GM23338 (cell line): ENCODE data around the gene GRIK2. TPM values are rescaled to one million over a fixed set of nuclear protein-coding genes. Genes with fewer than 3 reads are reported as not detected.
A peak's percentile ranks its signal among the peaks of the same experiment; 100 is the strongest.

Experiments used
- ATAC-seq: fragments of 200-7000 bp; cut with Tn5 transposase; 3 replicates; pipeline ENCODE4 v1.9.1; 2020
- DNase-seq: peaks from one replicate; pipeline ENCODE4 v3.0.0-alpha.2; 2015; ENCODE audit warnings: low spot score
- H2AFZ ChIP-seq: fragments of 200-600 bp; sonication (generic); 2 replicates; pipeline ENCODE4 v1.8.0; 2016; ENCODE audit warnings: antibody characterized with exemption, mild to moderate bottlenecking, moderate library complexity
- H3F3A ChIP-seq: fragments of 200-600 bp; sonication (generic); replicated peaks from 2 replicates; pipeline ENCODE4 v1.8.0; 2017; ENCODE audit warnings: antibody characterized with exemption, mixed run types, low read depth
- H3K27ac ChIP-seq: fragments of 200-600 bp; sonication (generic); 2 replicates; pipeline ENCODE4 v1.6.1; 2016; ENCODE audit warnings: low read depth
- H3K27me3 ChIP-seq: fragments of 200-600 bp; sonication (generic); 2 replicates; pipeline ENCODE4 v1.8.0; 2016; ENCODE audit warnings: mild to moderate bottlenecking, mixed run types, moderate library complexity; ENCODE audit not compliant: insufficient read depth
- H3K36me3 ChIP-seq: fragments of 200-600 bp; sonication (generic); 2 replicates; pipeline ENCODE4 v1.8.0; 2016; ENCODE audit warnings: mild to moderate bottlenecking; ENCODE audit not compliant: insufficient read depth
- H3K4me1 ChIP-seq: fragments of 200-600 bp; sonication (generic); 2 replicates; pipeline ENCODE4 v1.8.0; 2016; ENCODE audit warnings: mild to moderate bottlenecking, moderate library complexity; ENCODE audit not compliant: insufficient read depth
- H3K4me2 ChIP-seq: fragments of 200-600 bp; sonication (generic); 2 replicates; pipeline ENCODE4 v1.7.1; 2017; ENCODE audit warnings: mixed run types
- H3K4me3 ChIP-seq: fragments of 200-600 bp; sonication (generic); 2 replicates; pipeline ENCODE4 v1.6.1; 2016; ENCODE audit warnings: mixed run types
- H3K79me2 ChIP-seq: fragments of 200-600 bp; sonication (generic); replicated peaks from 2 replicates; pipeline ENCODE4 v1.8.0; 2017; ENCODE audit warnings: mild to moderate bottlenecking; ENCODE audit not compliant: insufficient read depth
- H3K9me2 ChIP-seq: fragments of 200-600 bp; sonication (generic); 2 replicates; pipeline ENCODE4 v1.8.0; 2017; ENCODE audit not compliant: insufficient read depth
- H4K20me1 ChIP-seq: fragments of 200-600 bp; sonication (generic); replicated peaks from 2 replicates; pipeline ENCODE4 v1.8.0; 2017; ENCODE audit warnings: mild to moderate bottlenecking; ENCODE audit not compliant: insufficient read depth
- H3K27ac Mint-ChIP-seq: 2 replicates; pipeline ENCODE4 v1.8.0; 2020; ENCODE audit warnings: inconsistent platforms, mild to moderate bottlenecking, moderate library complexity, mixed read lengths
- H3K27me3 Mint-ChIP-seq: 3 replicates; pipeline ENCODE4 v1.8.0; 2022; ENCODE audit warnings: low read depth, mild to moderate bottlenecking, moderate library complexity, mixed read lengths, inconsistent platforms; ENCODE audit not compliant: insufficient read depth, poor library complexity
- H3K36me3 Mint-ChIP-seq: 3 replicates; pipeline ENCODE4 v1.8.0; 2021; ENCODE audit warnings: low read depth, mild to moderate bottlenecking, inconsistent platforms, moderate library complexity, mixed read lengths
- H3K4me1 Mint-ChIP-seq: 3 replicates; pipeline ENCODE4 v1.8.0; 2020; ENCODE audit warnings: mild to moderate bottlenecking, inconsistent platforms, mixed read lengths
- H3K4me3 Mint-ChIP-seq: 3 replicates; pipeline ENCODE4 v1.8.0; 2021; ENCODE audit warnings: moderate library complexity, mild to moderate bottlenecking, inconsistent platforms, mixed read lengths
- H3K9me3 Mint-ChIP-seq: 3 replicates; pipeline ENCODE4 v1.8.0; 2020; ENCODE audit warnings: moderate library complexity, mild to moderate bottlenecking, inconsistent platforms, mixed read lengths
- CREB1 ChIP-seq: fragments of 250-450 bp; sonication (Bioruptor Pico); IDR thresholded peaks from 2 replicates; pipeline ENCODE4 v1.5.0; 2020; ENCODE audit warnings: low read depth, mild to moderate bottlenecking, moderate library complexity
- EZH2 ChIP-seq: fragments of 200-600 bp; sonication (generic); IDR thresholded peaks from one replicate; pipeline ENCODE4 v1.8.0; 2017; ENCODE audit warnings: antibody characterized with exemption, mild to moderate bottlenecking, low read depth; ENCODE audit not compliant: unreplicated experiment
- EZH2phosphoT487 ChIP-seq: fragments of 200-600 bp; sonication (generic); IDR thresholded peaks from one replicate; pipeline ENCODE4 v1.8.1; 2018; ENCODE audit warnings: antibody characterized with exemption; ENCODE audit not compliant: unreplicated experiment
- JUNB ChIP-seq: IDR thresholded peaks from one replicate; pipeline ENCODE4 v1.6.1; 2016; ENCODE audit warnings: antibody characterized with exemption; ENCODE audit not compliant: unreplicated experiment
- NANOG ChIP-seq: IDR thresholded peaks from 2 replicates; pipeline ENCODE4 v1.6.1; 2016; ENCODE audit warnings: antibody characterized with exemption, borderline replicate concordance
- POLR2AphosphoS5 ChIP-seq: IDR thresholded peaks from 2 replicates; pipeline ENCODE4 v1.6.1; 2016; ENCODE audit warnings: antibody characterized with exemption, low read depth
- STAT1 ChIP-seq: IDR thresholded peaks from one replicate; pipeline ENCODE4 v1.6.1; 2016; ENCODE audit warnings: antibody characterized with exemption; ENCODE audit not compliant: unreplicated experiment
- ZNF114 ChIP-seq: fragments of 250-450 bp; sonication (Bioruptor Pico); IDR thresholded peaks from 2 replicates; pipeline ENCODE4 v1.5.0; 2020; ENCODE audit warnings: mild to moderate bottlenecking, moderate library complexity
- ZNF331 ChIP-seq: fragments of 250-450 bp; sonication (Bioruptor Pico); IDR thresholded peaks from 2 replicates; pipeline ENCODE4 v1.5.0; 2020; ENCODE audit warnings: low read depth, mild to moderate bottlenecking, moderate library complexity
- polyA plus RNA-seq: library from polyadenylated mRNA; unstranded; fragments of >200 nt; fragmentation: Nextera tagmentation; extraction: Ambion mirVana; gene quantifications from 2 replicates; pipeline ENCODE4 v1.2.1, GENCODE V29; 2016
- total RNA-seq: library from RNA; depleted of rRNA; stranded (reverse); fragments of >200 nt; shearing (Covaris generic); gene quantifications from 2 replicates; pipeline ENCODE4 v1.2.3, GENCODE V29; 2014
- TF ChIP-seq, protein P1 (sequence below): fragments of 250-450 bp; sonication (Bioruptor Pico); IDR thresholded peaks from 2 replicates; pipeline ENCODE4 v1.5.0; 2020; ENCODE audit warnings: mild to moderate bottlenecking, moderate library complexity
- TF ChIP-seq, protein P2 (sequence below): IDR thresholded peaks from one replicate; pipeline ENCODE4 v1.6.1; 2018; ENCODE audit warnings: antibody characterized with exemption; ENCODE audit not compliant: unreplicated experiment
- TF ChIP-seq, protein P3 (sequence below), 2 experiments: fragments of 200-600 bp in 1 of 2; sonication (generic) in 1 of 2; conservative IDR thresholded peaks; 2 replicates each; pipeline versions ENCODE4 v1.5.1 to v1.6.1; 2016 to 2017; ENCODE audit warnings: antibody characterized with exemption in 2 of 2, low read depth in 2 of 2, mild to moderate bottlenecking in 2 of 2, moderate library complexity in 1 of 2
- TF ChIP-seq, protein P4 (sequence below): IDR thresholded peaks from 2 replicates; pipeline ENCODE4 v1.6.1; 2016; ENCODE audit warnings: antibody characterized with exemption

The GRIK2 gene
- total and polyA plus RNA-seq, 2 experiments from 2014 or later = 0.73 to 3.0 TPM

DNA sequence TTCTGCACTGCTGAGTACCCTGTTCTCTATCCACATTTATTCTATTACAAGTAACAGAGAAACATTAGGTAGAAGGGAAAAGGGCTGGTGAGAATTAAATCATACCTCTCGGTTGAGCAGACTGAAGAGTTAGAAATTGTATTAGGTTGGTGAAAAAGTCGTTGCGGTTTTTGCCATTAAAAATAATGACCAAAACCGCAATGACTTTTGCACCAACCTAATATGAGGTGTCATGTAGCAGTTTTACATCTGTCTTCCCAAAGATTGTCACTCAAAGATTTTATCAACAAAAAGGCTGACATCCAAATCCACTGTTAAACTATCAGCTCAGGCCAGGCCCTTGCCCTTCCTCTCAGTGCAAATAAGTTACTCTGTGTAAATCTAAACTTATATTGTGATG is 28.3 kb upstream of the GRIK2 start:
- H3F3A ChIP-seq = no peaks in the 10 kb centered on the region
- no peak overlapping the region for H3K4me3 Mint-ChIP-seq
- H3K27me3 Mint-ChIP-seq = no peaks in the 10 kb centered on the region
- H3K9me3 Mint-ChIP-seq = no peaks in the 10 kb centered on the region
- H3K79me2 ChIP-seq = no peaks in the 10 kb centered on the region
- no peaks in the 10 kb centered on the region for H4K20me1 ChIP-seq
- no peak overlapping the region for H3K4me3 ChIP-seq
- no peaks in the 10 kb centered on the region for H3K36me3 ChIP-seq
- no peaks in the 10 kb centered on the region for H3K27me3 ChIP-seq
- no peak for ATAC-seq
- TF ChIP-seq ZNF114 (CRISPR knock-in tag) = no peak
- TF ChIP-seq, protein P1, sequence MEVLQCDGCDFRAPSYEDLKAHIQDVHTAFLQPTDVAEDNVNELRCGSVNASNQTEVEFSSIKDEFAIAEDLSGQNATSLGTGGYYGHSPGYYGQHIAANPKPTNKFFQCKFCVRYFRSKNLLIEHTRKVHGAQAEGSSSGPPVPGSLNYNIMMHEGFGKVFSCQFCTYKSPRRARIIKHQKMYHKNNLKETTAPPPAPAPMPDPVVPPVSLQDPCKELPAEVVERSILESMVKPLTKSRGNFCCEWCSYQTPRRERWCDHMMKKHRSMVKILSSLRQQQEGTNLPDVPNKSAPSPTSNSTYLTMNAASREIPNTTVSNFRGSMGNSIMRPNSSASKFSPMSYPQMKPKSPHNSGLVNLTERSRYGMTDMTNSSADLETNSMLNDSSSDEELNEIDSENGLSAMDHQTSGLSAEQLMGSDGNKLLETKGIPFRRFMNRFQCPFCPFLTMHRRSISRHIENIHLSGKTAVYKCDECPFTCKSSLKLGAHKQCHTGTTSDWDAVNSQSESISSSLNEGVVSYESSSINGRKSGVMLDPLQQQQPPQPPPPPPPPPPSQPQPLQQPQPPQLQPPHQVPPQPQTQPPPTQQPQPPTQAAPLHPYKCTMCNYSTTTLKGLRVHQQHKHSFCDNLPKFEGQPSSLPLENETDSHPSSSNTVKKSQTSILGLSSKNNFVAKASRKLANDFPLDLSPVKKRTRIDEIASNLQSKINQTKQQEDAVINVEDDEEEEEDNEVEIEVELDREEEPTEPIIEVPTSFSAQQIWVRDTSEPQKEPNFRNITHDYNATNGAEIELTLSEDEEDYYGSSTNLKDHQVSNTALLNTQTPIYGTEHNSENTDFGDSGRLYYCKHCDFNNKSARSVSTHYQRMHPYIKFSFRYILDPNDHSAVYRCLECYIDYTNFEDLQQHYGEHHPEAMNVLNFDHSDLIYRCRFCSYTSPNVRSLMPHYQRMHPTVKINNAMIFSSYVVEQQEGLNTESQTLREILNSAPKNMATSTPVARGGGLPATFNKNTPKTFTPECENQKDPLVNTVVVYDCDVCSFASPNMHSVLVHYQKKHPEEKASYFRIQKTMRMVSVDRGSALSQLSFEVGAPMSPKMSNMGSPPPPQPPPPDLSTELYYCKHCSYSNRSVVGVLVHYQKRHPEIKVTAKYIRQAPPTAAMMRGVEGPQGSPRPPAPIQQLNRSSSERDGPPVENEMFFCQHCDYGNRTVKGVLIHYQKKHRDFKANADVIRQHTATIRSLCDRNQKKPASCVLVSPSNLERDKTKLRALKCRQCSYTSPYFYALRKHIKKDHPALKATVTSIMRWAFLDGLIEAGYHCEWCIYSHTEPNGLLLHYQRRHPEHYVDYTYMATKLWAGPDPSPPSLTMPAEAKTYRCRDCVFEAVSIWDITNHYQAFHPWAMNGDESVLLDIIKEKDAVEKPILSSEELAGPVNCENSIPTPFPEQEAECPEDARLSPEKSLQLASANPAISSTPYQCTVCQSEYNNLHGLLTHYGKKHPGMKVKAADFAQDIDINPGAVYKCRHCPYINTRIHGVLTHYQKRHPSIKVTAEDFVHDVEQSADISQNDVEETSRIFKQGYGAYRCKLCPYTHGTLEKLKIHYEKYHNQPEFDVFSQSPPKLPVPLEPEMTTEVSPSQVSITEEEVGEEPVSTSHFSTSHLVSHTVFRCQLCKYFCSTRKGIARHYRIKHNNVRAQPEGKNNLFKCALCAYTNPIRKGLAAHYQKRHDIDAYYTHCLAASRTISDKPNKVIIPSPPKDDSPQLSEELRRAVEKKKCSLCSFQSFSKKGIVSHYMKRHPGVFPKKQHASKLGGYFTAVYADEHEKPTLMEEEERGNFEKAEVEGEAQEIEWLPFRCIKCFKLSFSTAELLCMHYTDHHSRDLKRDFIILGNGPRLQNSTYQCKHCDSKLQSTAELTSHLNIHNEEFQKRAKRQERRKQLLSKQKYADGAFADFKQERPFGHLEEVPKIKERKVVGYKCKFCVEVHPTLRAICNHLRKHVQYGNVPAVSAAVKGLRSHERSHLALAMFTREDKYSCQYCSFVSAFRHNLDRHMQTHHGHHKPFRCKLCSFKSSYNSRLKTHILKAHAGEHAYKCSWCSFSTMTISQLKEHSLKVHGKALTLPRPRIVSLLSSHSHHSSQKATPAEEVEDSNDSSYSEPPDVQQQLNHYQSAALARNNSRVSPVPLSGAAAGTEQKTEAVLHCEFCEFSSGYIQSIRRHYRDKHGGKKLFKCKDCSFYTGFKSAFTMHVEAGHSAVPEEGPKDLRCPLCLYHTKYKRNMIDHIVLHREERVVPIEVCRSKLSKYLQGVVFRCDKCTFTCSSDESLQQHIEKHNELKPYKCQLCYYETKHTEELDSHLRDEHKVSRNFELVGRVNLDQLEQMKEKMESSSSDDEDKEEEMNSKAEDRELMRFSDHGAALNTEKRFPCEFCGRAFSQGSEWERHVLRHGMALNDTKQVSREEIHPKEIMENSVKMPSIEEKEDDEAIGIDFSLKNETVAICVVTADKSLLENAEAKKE (CRISPR knock-in tag) = no peak
- no peak for TF ChIP-seq EZH2phosphoT487
- no peak for TF ChIP-seq POLR2AphosphoS5
- TF ChIP-seq JUNB = no peak
- TF ChIP-seq ZNF331 (CRISPR knock-in tag) = no peak
- TF ChIP-seq, protein P2, sequence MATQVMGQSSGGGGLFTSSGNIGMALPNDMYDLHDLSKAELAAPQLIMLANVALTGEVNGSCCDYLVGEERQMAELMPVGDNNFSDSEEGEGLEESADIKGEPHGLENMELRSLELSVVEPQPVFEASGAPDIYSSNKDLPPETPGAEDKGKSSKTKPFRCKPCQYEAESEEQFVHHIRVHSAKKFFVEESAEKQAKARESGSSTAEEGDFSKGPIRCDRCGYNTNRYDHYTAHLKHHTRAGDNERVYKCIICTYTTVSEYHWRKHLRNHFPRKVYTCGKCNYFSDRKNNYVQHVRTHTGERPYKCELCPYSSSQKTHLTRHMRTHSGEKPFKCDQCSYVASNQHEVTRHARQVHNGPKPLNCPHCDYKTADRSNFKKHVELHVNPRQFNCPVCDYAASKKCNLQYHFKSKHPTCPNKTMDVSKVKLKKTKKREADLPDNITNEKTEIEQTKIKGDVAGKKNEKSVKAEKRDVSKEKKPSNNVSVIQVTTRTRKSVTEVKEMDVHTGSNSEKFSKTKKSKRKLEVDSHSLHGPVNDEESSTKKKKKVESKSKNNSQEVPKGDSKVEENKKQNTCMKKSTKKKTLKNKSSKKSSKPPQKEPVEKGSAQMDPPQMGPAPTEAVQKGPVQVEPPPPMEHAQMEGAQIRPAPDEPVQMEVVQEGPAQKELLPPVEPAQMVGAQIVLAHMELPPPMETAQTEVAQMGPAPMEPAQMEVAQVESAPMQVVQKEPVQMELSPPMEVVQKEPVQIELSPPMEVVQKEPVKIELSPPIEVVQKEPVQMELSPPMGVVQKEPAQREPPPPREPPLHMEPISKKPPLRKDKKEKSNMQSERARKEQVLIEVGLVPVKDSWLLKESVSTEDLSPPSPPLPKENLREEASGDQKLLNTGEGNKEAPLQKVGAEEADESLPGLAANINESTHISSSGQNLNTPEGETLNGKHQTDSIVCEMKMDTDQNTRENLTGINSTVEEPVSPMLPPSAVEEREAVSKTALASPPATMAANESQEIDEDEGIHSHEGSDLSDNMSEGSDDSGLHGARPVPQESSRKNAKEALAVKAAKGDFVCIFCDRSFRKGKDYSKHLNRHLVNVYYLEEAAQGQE = no peak
- TF ChIP-seq NANOG = no peak
- TF ChIP-seq, protein P3, sequence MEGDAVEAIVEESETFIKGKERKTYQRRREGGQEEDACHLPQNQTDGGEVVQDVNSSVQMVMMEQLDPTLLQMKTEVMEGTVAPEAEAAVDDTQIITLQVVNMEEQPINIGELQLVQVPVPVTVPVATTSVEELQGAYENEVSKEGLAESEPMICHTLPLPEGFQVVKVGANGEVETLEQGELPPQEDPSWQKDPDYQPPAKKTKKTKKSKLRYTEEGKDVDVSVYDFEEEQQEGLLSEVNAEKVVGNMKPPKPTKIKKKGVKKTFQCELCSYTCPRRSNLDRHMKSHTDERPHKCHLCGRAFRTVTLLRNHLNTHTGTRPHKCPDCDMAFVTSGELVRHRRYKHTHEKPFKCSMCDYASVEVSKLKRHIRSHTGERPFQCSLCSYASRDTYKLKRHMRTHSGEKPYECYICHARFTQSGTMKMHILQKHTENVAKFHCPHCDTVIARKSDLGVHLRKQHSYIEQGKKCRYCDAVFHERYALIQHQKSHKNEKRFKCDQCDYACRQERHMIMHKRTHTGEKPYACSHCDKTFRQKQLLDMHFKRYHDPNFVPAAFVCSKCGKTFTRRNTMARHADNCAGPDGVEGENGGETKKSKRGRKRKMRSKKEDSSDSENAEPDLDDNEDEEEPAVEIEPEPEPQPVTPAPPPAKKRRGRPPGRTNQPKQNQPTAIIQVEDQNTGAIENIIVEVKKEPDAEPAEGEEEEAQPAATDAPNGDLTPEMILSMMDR (conservative IDR thresholded peaks at IDR 0.05; ENCODE audit: low read depth in 2 of 2) = no peak
- TF ChIP-seq, protein P4, sequence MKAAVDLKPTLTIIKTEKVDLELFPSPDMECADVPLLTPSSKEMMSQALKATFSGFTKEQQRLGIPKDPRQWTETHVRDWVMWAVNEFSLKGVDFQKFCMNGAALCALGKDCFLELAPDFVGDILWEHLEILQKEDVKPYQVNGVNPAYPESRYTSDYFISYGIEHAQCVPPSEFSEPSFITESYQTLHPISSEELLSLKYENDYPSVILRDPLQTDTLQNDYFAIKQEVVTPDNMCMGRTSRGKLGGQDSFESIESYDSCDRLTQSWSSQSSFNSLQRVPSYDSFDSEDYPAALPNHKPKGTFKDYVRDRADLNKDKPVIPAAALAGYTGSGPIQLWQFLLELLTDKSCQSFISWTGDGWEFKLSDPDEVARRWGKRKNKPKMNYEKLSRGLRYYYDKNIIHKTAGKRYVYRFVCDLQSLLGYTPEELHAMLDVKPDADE = no peak
- no peak for TF ChIP-seq EZH2
- no peak for TF ChIP-seq STAT1
- no peak for TF ChIP-seq CREB1 (CRISPR knock-in tag)
- H3K36me3 Mint-ChIP-seq = no peaks in the 10 kb centered on the region
- peak overlapping the region; percentile 84; the same call in 1 of the 2 replicates for H2AFZ ChIP-seq
- no peak for DNase-seq
- H3K27ac ChIP-seq = no peak overlapping the region
- no peak overlapping the region for H3K4me2 ChIP-seq
- H3K27ac Mint-ChIP-seq = no peak overlapping the region
- H3K4me1 ChIP-seq = no peaks in the 10 kb centered on the region
- H3K9me2 ChIP-seq = no peaks in the 10 kb centered on the region
- no peaks in the 10 kb centered on the region; the same call in 2 of the 3 replicates for H3K4me1 Mint-ChIP-seq
